Breast epithelium (tissue), 4 donors: ENCODE measurements around the gene TRAF7. TPM values are rescaled to one million over a fixed set of nuclear protein-coding genes. Genes with fewer than 3 reads are reported as not detected.
A peak's percentile ranks its signal among the peaks of the same experiment; 100 is the strongest.

Experiments used
- DNase-seq, 2 donors: peaks; one replicate each; pipeline ENCODE4 v3.0.0-alpha.2; 2019; ENCODE audit warnings: low spot score in 2 of 2
- H3K27ac ChIP-seq, 2 donors: fragments of 200-600 bp; sonication (generic) in 1 of 2; one replicate each; pipeline ENCODE4 v1.5.1; 2016 to 2019; ENCODE audit warnings: mild to moderate bottlenecking in 1 of 2
- H3K27me3 ChIP-seq, 2 donors: fragments of 200-600 bp; sonication (generic) in 1 of 2; one replicate each; pipeline versions ENCODE4 v1.5.1 to v1.6.0; 2017 to 2019; ENCODE audit warnings: control low read depth in 1 of 2, mild to moderate bottlenecking in 1 of 2
- H3K36me3 ChIP-seq: fragments of 200-600 bp; one replicate; pipeline ENCODE4 v1.5.1; 2019
- H3K4me1 ChIP-seq, 2 donors: fragments of 200-600 bp; sonication (generic); one replicate each; pipeline ENCODE4 v1.5.1; 2016 to 2019; ENCODE audit warnings: control low read depth in 1 of 2
- H3K4me3 ChIP-seq, 3 donors: fragments of 200-600 bp; sonication (generic); 1 replicate in 2 of 3; 2 replicates in 1 of 3; pipeline ENCODE4 v1.5.1; 2016 to 2019; ENCODE audit warnings: mild to moderate bottlenecking in 3 of 3, moderate library complexity in 2 of 3
- H3K9me3 ChIP-seq, 2 donors: fragments of 200-600 bp; sonication (generic) in 1 of 2; one replicate each; pipeline ENCODE4 v1.5.1; 2016 to 2019; ENCODE audit warnings: control low read depth in 1 of 2
- POLR2A ChIP-seq: fragments of 450-650 bp; IDR thresholded peaks from one replicate; pipeline ENCODE4 v1.6.1; 2016; ENCODE audit warnings: antibody characterized with exemption, mild to moderate bottlenecking, moderate library complexity
- POLR2AphosphoS5 ChIP-seq, 3 donors: sonication (generic); formaldehyde crosslinking; IDR thresholded peaks; one replicate each; pipeline ENCODE4 v1.6.1; 2017; ENCODE audit warnings: antibody characterized with exemption in 3 of 3
- intact Hi-C: fragments of 100-400 bp; cut with DNase I; formaldehyde crosslinking; loops from one replicate; pipeline ENCODE4 v1.15.1; 2023; ENCODE audit warnings: low total_unique reads
- total RNA-seq, 3 donors: library from RNA; depleted of rRNA; stranded (reverse); fragments of >200 nt; gene quantifications; one replicate each; pipeline ENCODE4 v1.1.0, GENCODE V29; 2016
- TF ChIP-seq, protein P1 (sequence below), 3 donors: fragments of 450-650 bp; IDR thresholded peaks; one replicate each; pipeline ENCODE4 v1.5.1; 2016 to 2017; ENCODE audit warnings: antibody characterized with exemption in 3 of 3, mild to moderate bottlenecking in 3 of 3, moderate library complexity in 3 of 3

Gene TRAF7
- total RNA-seq, 3 donors from 2014 or later, result 28.4 to 35.4 (median 32.5) TPM

DNA sequence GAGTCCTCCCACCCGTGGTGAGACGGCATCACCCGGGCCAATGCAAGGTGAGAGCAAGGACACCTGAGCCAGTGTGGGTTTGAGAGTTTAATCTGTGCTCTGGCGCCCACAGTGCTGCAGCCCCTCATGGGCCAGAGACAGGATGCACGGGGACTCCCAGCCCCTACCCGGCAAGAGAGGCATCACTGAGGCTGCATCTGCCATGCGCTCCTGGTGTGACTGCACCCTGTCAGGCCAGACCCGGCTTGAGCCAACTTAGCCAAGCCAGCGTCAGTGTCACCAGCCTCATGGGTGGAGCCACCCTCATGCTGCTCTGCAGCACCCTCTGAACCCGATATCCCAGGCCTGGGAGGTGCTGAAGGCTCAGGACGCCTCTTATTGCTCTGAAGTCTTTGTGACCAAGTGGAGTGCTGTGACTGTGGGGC lies 56.4 kb downstream of the TRAF7 start:
- no peaks in the 10 kb centered on the region for H3K36me3 ChIP-seq
- H3K4me1 ChIP-seq, result peaks cover 10 to 26% of the 10 kb centered on the region in 2 donors
- H3K27me3 ChIP-seq, result no peaks in the 10 kb centered on the region
- H3K27ac ChIP-seq, result peak overlapping the region; percentile 68 to 70
- TF ChIP-seq POLR2AphosphoS5 (IDR thresholded peaks at IDR 0.05) (no peak), POLR2A (no peak)
- TF ChIP-seq, protein P1, sequence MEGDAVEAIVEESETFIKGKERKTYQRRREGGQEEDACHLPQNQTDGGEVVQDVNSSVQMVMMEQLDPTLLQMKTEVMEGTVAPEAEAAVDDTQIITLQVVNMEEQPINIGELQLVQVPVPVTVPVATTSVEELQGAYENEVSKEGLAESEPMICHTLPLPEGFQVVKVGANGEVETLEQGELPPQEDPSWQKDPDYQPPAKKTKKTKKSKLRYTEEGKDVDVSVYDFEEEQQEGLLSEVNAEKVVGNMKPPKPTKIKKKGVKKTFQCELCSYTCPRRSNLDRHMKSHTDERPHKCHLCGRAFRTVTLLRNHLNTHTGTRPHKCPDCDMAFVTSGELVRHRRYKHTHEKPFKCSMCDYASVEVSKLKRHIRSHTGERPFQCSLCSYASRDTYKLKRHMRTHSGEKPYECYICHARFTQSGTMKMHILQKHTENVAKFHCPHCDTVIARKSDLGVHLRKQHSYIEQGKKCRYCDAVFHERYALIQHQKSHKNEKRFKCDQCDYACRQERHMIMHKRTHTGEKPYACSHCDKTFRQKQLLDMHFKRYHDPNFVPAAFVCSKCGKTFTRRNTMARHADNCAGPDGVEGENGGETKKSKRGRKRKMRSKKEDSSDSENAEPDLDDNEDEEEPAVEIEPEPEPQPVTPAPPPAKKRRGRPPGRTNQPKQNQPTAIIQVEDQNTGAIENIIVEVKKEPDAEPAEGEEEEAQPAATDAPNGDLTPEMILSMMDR (IDR thresholded peaks at IDR 0.05), result no peak
- H3K4me3 ChIP-seq, result peak overlapping the region in 2 of 3 donors; percentile 86
- intact Hi-C loops, result no loop called here
- DNase-seq, result no peak
- no peaks in the 10 kb centered on the region for H3K9me3 ChIP-seq

DNA sequence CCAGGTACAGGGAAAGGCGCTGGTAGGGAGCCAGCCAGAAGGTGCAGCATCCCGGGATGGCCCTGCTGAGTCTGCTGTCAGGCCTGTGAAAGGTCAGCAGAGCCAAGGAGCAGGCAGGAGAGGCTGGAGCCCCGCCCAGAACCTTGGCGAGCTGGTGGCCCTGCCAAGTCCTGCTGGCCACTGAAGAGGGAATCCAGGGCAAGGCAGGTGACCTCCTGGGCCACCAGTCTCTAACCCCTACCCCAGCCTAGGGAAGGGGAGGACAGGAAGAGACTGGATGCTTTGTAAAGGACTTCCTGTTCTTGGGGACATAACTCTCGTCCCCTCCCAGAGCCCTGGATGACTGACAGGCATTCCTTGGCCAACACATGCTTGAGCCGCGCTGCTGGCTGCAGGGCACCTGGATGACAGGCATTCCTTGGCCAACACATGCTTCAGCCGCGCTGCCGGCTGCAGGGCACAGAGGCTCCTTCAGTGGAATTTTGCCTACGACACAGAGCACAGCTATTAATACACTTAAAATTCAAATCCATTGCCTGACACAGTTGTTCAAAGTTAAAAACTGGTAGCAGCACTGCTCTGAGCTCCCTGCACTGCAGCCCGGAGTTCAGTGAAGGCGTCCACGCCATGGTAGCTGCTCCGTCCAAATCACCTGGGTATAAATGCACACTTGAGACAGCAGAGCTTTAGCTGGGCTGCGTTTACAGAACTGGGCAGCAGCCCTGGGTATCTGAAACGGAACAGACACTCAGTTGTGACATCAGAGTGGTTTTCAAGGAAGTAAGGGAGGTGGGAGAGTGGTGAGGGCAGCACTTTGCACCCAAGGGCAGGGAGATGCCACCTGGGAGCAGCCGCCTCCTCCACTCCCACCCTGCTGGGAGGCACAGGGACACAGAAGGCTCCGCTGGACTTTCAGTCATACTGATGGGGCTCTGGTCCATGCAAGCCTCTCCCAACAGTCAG lies 57.1 kb downstream of the TRAF7 start:
- TF ChIP-seq, protein P1 (IDR thresholded peaks at IDR 0.05), result no peak
- TF ChIP-seq POLR2AphosphoS5 (IDR thresholded peaks at IDR 0.05), result peak in 1 of 3 donors; percentile 39
- H3K27me3 ChIP-seq, result no peaks in the 10 kb centered on the region
- peak overlapping the region in 2 of 3 donors; percentile 86 for H3K4me3 ChIP-seq
- intact Hi-C loops, result no loop called here
- no peaks in the 10 kb centered on the region for H3K36me3 ChIP-seq
- peak overlapping the region; percentile 68 to 70 for H3K27ac ChIP-seq
- H3K9me3 ChIP-seq, result no peaks in the 10 kb centered on the region
- DNase-seq, result peak; percentile 85
- H3K4me1 ChIP-seq, result peaks cover 10 to 26% of the 10 kb centered on the region in 2 donors

DNA sequence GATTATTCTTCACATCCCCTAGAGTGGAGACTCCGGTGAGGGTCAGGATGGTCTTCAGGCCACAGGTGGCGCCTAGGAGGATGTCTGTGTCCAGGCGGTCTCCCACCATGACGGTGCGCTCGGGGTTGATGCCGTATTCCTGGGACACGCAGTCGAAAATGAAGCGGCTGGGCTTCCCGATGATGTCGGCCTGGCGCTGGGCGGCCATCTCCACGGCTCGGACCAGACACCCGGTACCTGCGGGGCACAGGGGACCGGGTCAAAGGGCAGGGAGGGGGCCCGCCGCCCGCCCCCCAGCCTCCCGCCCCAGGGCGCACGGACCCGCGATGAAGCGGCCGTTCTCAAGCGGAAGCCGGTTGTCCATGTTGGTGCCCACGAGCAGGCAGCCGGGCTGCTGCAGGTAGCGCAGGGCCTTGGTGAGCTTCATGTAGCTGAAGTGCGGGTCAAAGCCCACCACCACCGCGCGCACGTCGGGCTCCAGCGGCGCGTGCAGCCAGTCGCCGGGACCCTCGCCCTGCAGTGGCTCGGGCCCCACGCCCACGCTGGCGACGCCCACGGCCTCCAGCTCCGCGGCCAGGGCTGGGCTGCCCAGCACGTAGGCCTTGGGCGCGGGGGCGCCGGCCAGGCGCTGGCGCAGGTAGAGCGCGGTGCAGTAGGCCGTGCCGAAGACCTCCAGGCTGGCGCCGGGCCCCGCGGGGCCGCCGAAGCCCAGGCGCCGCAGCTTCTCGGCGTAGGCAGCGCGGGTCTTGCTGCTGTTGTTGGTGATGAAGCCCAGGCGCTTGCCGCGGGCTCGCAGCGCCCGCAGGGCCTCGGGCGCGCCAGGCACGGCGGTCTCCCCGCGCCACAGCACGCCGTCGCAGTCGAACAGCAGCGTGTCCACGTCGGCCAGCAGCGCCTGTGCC lies 58.5 kb downstream of the TRAF7 start:
- H3K9me3 ChIP-seq, result no peaks in the 10 kb centered on the region
- peak overlapping the region; percentile 76 to 86 (median 86) for H3K4me3 ChIP-seq
- intact Hi-C loops, result no loop called here
- TF ChIP-seq POLR2A, result no peak
- TF ChIP-seq POLR2AphosphoS5 (IDR thresholded peaks at IDR 0.05), result no peak
- TF ChIP-seq, protein P1 (IDR thresholded peaks at IDR 0.05), result no peak
- DNase-seq, result no peak
- peaks cover 10 to 26% of the 10 kb centered on the region in 2 donors for H3K4me1 ChIP-seq
- H3K27ac ChIP-seq, result peak overlapping the region; percentile 52 to 76
- no peaks in the 10 kb centered on the region for H3K27me3 ChIP-seq
- no peaks in the 10 kb centered on the region for H3K36me3 ChIP-seq

DNA sequence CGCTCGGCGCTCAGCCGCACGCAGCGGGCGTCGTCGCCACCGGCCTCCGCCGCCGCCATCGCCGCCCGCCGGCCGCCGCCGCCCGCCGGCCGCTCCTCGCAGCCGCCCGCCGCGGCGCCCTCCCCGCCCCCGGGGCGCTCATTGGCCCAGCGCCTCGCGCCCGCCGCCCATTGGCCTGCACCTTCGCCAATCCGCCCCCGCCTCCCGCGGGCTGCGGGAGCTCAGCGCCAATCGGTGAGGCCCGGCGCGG lies 59.1 kb downstream of the TRAF7 start, which contains the start of gene PGP:
TSS of gene PGP (minus strand) at position 122 of the 250 bp plus-strand sequence. CDS start at position 59, 63 bp downstream.
- Histone ChIP-seq H3K4me3 (peak within 1 kb of the TSS; percentile 76 to 86 (median 86)), H3K27me3 (no peaks in the 10 kb centered on the region), H3K4me1 (peaks cover 10 to 26% of the 10 kb centered on the region in 2 donors), H3K36me3 (no peaks in the 10 kb centered on the region), H3K27ac (peak within 1 kb of the TSS; percentile 91 to 95), H3K9me3 (no peaks in the 10 kb centered on the region)
- DNase-seq, result no peak
- intact Hi-C loops, result no loop called here
- TF ChIP-seq, protein P1 (IDR thresholded peaks at IDR 0.05), result peak in 1 of 3 donors; percentile 61
- no peak for TF ChIP-seq POLR2AphosphoS5 (IDR thresholded peaks at IDR 0.05)
- no peak for TF ChIP-seq POLR2A
